ENCODE measurements around the gene FAM83C.

The FAM83C gene

GRCh38 chr20:35295674-35296073, 3.4 kb upstream of the FAM83C start:
- Histone ChIP-seq H3K9me2 (replicated peaks; ENCODE audit: insufficient read depth, low read length) (no peaks in the 10 kb centered on the region), H3K9ac (ENCODE audit: low read length) (no peak overlapping the region), H3K4me2 (ENCODE audit: low read depth, low read length) (no peak overlapping the region), H3K4me3 (ENCODE audit: low read length) (no peak overlapping the region), H3K27ac (ENCODE audit: low read length) (no peak overlapping the region), H3K9me3 (replicated peaks; ENCODE audit: insufficient read depth, low read length) (no peaks in the 10 kb centered on the region), H3F3A (ENCODE audit: insufficient read depth, low read length) (no peaks in the 10 kb centered on the region), H2AFZ (ENCODE audit: low read length) (no peak overlapping the region), H3K79me2 (ENCODE audit: low read length) (no peaks in the 10 kb centered on the region), H4K20me1 (ENCODE audit: insufficient read depth, low read length) (no peaks in the 10 kb centered on the region), H3K4me1 (ENCODE audit: low read length) (no peaks in the 10 kb centered on the region), H3K27me3 (replicated peaks; ENCODE audit: insufficient read depth, low read length) (peaks cover 49% of the 10 kb centered on the region), H3K36me3 (replicated peaks; ENCODE audit: insufficient read depth, low read length) (no peaks in the 10 kb centered on the region)
- DNase-seq = no peak
- TF ChIP-seq EZH2phosphoT487 (IDR thresholded peaks at IDR 0.05; ENCODE audit: low read length) (no peak), EZH2 (optimal IDR thresholded peaks at IDR 0.05; ENCODE audit: low read depth, low read length) (no peak), CTCF (IDR thresholded peaks at IDR 0.05; ENCODE audit: low read length) (no peak)

- H3K4me2 ChIP-seq (ENCODE audit: low read depth, low read length) = no peak overlapping the region
- no peaks in the 10 kb centered on the region for H4K20me1 ChIP-seq (ENCODE audit: insufficient read depth, low read length)
- no peaks in the 10 kb centered on the region for H3K36me3 ChIP-seq (replicated peaks; ENCODE audit: insufficient read depth, low read length)
- H3K27ac ChIP-seq (ENCODE audit: low read length) = no peak overlapping the region
- H3F3A ChIP-seq (ENCODE audit: insufficient read depth, low read length) = no peaks in the 10 kb centered on the region
- H2AFZ ChIP-seq (ENCODE audit: low read length) = no peak overlapping the region
- no peak for DNase-seq
- H3K9me3 ChIP-seq (replicated peaks; ENCODE audit: insufficient read depth, low read length) = no peaks in the 10 kb centered on the region
- H3K27me3 ChIP-seq (replicated peaks; ENCODE audit: insufficient read depth, low read length) = peaks cover 49% of the 10 kb centered on the region
- H3K9me2 ChIP-seq (replicated peaks; ENCODE audit: insufficient read depth, low read length) = no peaks in the 10 kb centered on the region
- no peaks in the 10 kb centered on the region for H3K4me1 ChIP-seq (ENCODE audit: low read length)
- H3K4me3 ChIP-seq (ENCODE audit: low read length) = no peak overlapping the region
- no peak overlapping the region for H3K9ac ChIP-seq (ENCODE audit: low read length)
- TF ChIP-seq EZH2 (optimal IDR thresholded peaks at IDR 0.05; ENCODE audit: low read depth, low read length) = no peak
- TF ChIP-seq CTCF (IDR thresholded peaks at IDR 0.05; ENCODE audit: low read length) = no peak
- TF ChIP-seq EZH2phosphoT487 (IDR thresholded peaks at IDR 0.05; ENCODE audit: low read length) = no peak
- no peaks in the 10 kb centered on the region for H3K79me2 ChIP-seq (ENCODE audit: low read length)
Observed at GRCh38 chr20:35295058-35295457, 2.8 kb upstream of the FAM83C start.

- Histone ChIP-seq H3K9me3 (replicated peaks; ENCODE audit: insufficient read depth, low read length) (no peaks in the 10 kb centered on the region), H3K9ac (ENCODE audit: low read length) (no peak overlapping the region), H3K36me3 (replicated peaks; ENCODE audit: insufficient read depth, low read length) (no peaks in the 10 kb centered on the region), H3K4me2 (ENCODE audit: low read depth, low read length) (no peak overlapping the region), H3K9me2 (replicated peaks; ENCODE audit: insufficient read depth, low read length) (no peaks in the 10 kb centered on the region), H3F3A (ENCODE audit: insufficient read depth, low read length) (no peaks in the 10 kb centered on the region), H3K4me3 (ENCODE audit: low read length) (no peak overlapping the region), H3K27ac (ENCODE audit: low read length) (no peak overlapping the region), H2AFZ (ENCODE audit: low read length) (no peak overlapping the region), H4K20me1 (ENCODE audit: insufficient read depth, low read length) (no peaks in the 10 kb centered on the region), H3K4me1 (ENCODE audit: low read length) (no peaks in the 10 kb centered on the region), H3K79me2 (ENCODE audit: low read length) (no peaks in the 10 kb centered on the region), H3K27me3 (replicated peaks; ENCODE audit: insufficient read depth, low read length) (peaks cover 55% of the 10 kb centered on the region)
- no peak for TF ChIP-seq CTCF (IDR thresholded peaks at IDR 0.05; ENCODE audit: low read length)
- no peak for TF ChIP-seq EZH2 (optimal IDR thresholded peaks at IDR 0.05; ENCODE audit: low read depth, low read length)
- no peak for TF ChIP-seq EZH2phosphoT487 (IDR thresholded peaks at IDR 0.05; ENCODE audit: low read length)
- no peak for DNase-seq
Observed at GRCh38 chr20:35294293-35294685, 2.1 kb upstream of the FAM83C start.

Data from MM.1S (cell line).